ENCODE measurements around the gene GAST. TPM values are rescaled to one million over a fixed set of nuclear protein-coding genes. Genes with fewer than 3 reads are reported as not detected.

GAST gene
- total and polyA plus RNA-seq, 9 of the 15 experiments (the other 6 are each of a cell fraction or from before 2014, with no cell fraction given) = not detected

GRCh38 chr17:41738077-41738800 lies 26.1 kb downstream of the GAST start (continued):
- TF ChIP-seq CTCFL (IDR thresholded peaks at IDR 0.05; ENCODE audit: borderline replicate concordance, insufficient read depth, low read depth, low read length, poor library complexity, severe bottlenecking) (peak; percentile 7), E2F3 (CRISPR knock-in tag; IDR thresholded peaks at IDR 0.05) (peak; percentile 67; the same call in 1 of the 2 replicates), ZNF324 (CRISPR knock-in tag; IDR thresholded peaks at IDR 0.05) (0 out of 2 replicates have a peak, but pooled peaks have one; percentile 9), YY1 (IDR thresholded peaks at IDR 0.05; ENCODE audit: borderline replicate concordance in 1 of 3, control insufficient read depth in 1 of 3, extremely low read depth in 1 of 3, insufficient read depth in 3 of 3, insufficient read length in 1 of 3, insufficient replicate concordance in 2 of 3, low read depth in 1 of 3, low read length in 2 of 3) (peak; percentile 45 to 93 (median 82)), ZNF134 (CRISPR knock-in tag; conservative IDR thresholded peaks at IDR 0.05) (peak; percentile 71), TEAD2 (tag; IDR thresholded peaks at IDR 0.05) (peak; percentile 82), ZNF592 (IDR thresholded peaks at IDR 0.05) (peak; percentile 98), PHF20 (IDR thresholded peaks at IDR 0.05; ENCODE audit: partially characterized antibody) (peak; percentile 69), ZNF449 (CRISPR knock-in tag; IDR thresholded peaks at IDR 0.05) (peak; percentile 65; the same call in 1 of the 2 replicates), ZHX1 (conservative IDR thresholded peaks at IDR 0.05; ENCODE audit: low read length) (peak; percentile 73), RBFOX2 (IDR thresholded peaks at IDR 0.05; ENCODE audit: low read depth, low read length) (peak; percentile 25; the same call in 1 of the 2 replicates), ZNF239 (CRISPR knock-in tag; IDR thresholded peaks at IDR 0.05) (peak; percentile 80), MBD2 (IDR thresholded peaks at IDR 0.05; ENCODE audit: borderline replicate concordance, low read depth) (no peak), NFRKB (IDR thresholded peaks at IDR 0.05; ENCODE audit: low read depth) (peak; percentile 85), ARID2 (IDR thresholded peaks at IDR 0.05) (peak; percentile 98)
